Daoy (cell line): ENCODE measurements around the gene SLC25A10. TPM values are rescaled to one million over a fixed set of nuclear protein-coding genes. Genes with fewer than 3 reads are reported as not detected.
"Not testable (repeated sequence)": the region's sequence is repeated elsewhere in the genome, so short reads cannot be mapped to it uniquely, and the experiment has no call there.

Experiments
- DNase-seq: peaks from one replicate; pipeline ENCODE4 v3.0.0-alpha.2; 2015; ENCODE audit warnings: low read depth
- total RNA-seq: library from RNA; depleted of rRNA; stranded (reverse); fragments of >200 nt; shearing (Covaris generic); gene quantifications from 2 replicates; pipeline ENCODE4 v1.2.3, GENCODE V29; 2014; rRNA removed

Gene SLC25A10, protein sequence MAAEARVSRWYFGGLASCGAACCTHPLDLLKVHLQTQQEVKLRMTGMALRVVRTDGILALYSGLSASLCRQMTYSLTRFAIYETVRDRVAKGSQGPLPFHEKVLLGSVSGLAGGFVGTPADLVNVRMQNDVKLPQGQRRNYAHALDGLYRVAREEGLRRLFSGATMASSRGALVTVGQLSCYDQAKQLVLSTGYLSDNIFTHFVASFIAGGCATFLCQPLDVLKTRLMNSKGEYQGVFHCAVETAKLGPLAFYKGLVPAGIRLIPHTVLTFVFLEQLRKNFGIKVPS
- total RNA-seq, result 43.6 and 52.2 TPM in 2 replicates

DNA sequence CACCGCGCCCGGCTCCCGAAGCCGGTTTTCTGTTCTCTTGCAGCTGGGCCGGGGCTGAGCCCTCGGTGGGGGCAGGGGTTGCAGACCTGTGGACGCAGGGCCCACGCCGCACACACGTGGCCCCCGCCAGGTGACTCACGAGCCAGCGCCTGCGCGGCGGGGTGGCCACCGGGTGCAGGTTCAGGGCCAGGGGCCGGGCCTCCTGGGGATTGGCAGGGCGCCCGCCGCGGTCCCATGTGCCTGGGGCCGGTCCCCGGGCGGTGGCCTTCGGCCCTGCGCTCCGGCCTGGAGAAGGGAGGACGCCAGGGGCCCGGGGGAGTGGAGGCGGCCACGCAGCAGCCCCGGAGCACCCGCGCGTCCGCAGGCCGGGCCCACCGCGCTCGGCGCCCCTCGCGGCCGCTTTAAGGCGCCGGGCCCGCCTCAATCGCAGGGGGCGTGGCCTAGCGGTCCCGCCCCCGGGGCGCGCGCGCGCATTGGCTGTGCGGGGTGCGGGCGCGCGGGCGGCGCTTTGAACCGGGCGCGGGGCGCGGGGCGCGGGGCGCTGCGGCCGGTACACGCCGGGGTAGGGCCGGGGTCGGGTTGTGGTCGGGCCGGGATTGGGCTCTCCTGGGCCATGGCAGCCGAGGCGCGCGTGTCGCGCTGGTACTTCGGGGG lies at the start of gene SLC25A10:
SLC25A10 (plus strand) TSS at position 471 of the 654 bp plus-strand sequence; CDS start at position 614, 143 bp downstream.
- DNase-seq, result peak; percentile 91

DNA sequence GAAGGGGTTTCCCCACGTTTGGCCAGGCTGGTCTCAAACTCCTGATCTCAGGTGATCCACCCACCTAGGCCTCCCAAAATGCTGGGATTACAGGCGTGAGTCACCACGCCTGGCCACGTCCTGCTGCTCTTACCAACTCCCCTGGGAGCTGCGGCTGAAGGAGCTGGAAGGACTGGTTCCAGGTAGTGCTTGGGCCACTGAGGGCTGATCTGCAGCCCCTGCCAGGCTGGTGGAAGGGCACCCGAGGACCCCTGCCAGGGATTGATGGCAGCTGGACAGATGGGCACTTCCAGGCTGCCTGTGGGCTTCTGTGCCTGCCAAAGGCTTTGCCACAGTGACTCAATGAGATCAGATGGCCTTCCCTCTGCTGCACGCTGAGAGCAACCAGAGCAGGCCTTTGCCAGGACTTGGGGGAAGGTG lies 48.0 kb upstream of the SLC25A10 start:
- peak; percentile 46 for DNase-seq

DNA sequence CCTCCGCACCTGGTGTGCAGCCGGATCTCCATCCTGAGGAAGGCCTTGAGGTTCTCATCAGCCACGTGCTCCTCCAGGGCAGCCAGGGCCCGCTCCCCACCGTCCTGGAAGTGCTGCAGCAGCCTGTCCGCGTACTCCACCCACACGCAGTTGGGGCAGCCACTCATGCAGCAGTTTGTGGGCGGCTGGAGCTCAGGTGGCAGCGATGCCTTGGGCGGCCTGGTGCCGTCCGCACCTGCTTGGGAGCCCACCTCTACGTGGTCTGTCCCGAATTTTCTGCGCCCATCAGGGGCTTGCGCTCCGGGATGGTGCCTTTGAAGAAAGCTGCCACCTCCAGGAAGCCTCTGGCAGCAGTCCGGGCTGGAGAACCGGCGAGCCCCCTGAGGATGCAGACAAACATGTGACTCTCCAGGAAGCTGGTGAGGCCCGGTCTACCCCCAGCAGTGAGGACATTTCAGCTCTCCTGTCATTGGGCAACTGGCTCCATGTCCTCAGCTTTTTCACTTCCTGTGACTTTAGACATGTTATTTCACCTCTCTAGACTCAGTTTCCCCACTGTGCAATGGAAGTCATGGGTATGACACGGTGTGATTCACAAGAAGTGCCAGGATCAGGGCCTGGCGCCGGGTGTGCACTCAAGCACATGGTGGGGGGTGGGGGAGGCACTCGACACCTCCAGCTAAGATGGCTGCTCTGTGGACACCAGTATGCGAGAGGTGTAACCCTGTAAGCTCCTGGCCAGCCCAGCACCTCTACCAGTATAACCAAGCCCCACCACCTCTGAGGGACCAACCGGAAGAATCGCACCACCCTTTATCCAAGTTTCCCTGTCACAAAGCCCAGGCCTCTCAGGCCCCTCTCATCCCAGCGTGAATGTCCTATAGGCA lies 46.6 kb upstream of the SLC25A10 start:
- peak; percentile 52 for DNase-seq

DNA sequence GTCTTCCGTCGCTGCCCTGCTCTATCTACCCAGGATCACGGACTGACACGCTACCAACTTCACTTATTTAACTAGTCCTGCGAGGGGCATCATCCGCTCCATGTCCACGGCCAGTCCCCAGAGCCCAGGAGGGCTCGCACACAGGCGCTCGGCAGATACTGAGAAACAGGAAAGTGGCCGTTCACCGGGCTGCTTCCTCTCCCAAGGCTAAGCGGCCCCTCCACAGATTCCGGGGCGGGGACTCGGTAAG lies 46.1 kb upstream of the SLC25A10 start:
- no peak for DNase-seq

DNA sequence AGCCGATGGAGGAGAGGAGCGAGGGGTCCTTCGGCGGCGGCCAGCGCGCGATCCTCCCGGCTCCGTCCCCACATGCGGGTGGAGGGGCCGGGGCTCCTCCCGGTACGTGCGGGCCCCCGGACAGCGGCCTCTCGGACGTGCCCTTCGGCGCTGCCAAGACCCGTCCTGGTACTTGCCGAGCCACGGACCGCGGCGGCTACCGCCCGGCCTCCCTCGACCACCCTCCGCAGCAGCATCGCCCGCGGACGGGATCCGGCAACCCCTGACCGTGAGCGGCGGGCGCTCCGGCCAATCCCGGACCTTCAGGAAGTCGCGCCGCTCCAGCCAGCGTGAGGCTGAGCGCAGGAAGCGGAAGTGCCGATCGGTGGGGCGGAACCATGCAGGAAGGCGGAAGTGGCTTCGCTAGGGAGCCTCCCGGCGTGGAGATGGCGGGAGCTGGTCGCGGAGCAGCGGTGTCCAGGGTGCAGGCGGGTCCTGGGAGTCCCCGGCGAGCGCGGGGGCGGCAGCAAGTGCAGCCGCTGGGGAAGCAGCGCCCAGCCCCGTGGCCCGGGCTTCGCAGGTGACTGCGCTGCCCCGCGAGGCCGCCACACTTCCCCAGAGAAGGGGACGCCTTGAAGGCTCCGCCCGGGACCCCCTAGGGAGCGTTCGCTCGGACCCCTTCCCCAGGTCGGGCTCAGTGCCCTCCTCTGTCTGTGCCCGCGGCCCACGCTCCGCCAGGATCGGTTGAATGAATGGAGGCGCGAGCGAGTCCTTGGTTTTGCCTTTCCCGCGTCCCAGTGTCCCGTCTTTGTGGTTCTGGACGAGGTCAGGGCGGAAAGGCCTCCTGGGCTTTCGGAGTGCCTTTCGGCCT lies 45.5 kb upstream of the SLC25A10 start, which contains the start of the genes CCDC137 and OXLD1:
CCDC137 (plus strand) TSS at position 396 of the 850 bp plus-strand sequence; CDS start at position 426, 30 bp downstream.
OXLD1 (minus strand) TSS at position 264 of the 850 bp plus-strand sequence; CDS start at position 236, 28 bp downstream.
- peak; percentile 99 for DNase-seq

DNA sequence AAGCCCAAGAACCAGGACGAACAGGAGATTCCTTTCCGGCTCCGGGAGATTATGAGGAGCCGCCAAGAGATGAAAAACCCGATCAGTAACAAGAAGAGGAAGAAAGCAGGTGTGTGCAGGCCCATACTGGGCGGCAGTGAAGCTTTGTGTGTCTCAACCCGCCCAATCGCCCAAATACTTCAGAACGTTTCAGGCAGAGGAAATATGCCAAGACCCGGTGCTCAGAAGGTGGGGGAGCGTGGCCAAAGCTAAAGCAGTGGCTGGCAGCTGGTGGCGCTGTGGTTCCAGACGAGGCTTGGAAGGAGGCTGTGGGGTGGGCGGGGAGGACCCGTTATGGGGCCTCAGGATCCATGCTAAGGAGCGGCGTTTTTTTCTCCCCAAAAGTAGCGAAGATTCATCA lies 44.3 kb upstream of the SLC25A10 start:
- DNase-seq, result peak; percentile 32

DNA sequence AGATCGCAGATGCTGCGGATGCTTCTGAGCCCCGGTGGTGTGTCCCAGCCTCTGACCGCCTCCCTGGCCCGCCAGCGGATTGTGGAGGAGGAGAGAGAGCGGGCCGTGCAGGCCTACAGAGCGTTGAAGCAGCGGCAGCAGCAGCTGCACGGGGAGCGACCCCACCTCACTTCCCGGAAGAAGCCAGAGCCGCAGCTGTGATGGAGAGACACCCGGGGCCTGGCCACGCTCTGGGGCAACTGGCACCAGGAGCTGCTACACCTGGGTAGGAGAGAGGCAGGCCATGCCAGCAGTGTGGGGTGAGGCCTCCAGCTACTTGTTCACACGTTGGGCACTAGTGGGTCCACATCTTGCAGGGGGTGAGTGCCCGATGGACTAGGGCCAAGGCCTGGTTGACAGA lies 39.6 kb upstream of the SLC25A10 start:
- no peak for DNase-seq

DNA sequence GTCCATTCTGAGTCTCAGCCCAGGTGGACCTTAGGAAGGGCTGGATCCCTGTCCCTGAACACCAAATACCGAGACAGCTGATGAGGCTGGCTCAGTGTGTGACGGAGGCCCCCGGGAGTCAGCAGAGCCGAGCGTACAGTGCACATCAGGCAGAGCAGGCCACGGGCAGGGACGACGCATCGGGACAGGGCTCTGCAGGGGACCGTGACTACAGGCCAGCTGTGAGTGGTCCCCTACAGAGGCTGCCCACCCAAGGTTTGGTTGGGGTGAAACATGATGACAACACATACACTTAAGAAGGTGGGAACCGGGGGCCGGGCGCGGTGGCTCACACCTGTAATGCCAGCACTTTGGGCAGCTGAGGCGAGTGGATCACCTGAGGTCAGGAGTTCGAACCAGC lies 39.1 kb upstream of the SLC25A10 start:
- DNase-seq, result no peak

DNA sequence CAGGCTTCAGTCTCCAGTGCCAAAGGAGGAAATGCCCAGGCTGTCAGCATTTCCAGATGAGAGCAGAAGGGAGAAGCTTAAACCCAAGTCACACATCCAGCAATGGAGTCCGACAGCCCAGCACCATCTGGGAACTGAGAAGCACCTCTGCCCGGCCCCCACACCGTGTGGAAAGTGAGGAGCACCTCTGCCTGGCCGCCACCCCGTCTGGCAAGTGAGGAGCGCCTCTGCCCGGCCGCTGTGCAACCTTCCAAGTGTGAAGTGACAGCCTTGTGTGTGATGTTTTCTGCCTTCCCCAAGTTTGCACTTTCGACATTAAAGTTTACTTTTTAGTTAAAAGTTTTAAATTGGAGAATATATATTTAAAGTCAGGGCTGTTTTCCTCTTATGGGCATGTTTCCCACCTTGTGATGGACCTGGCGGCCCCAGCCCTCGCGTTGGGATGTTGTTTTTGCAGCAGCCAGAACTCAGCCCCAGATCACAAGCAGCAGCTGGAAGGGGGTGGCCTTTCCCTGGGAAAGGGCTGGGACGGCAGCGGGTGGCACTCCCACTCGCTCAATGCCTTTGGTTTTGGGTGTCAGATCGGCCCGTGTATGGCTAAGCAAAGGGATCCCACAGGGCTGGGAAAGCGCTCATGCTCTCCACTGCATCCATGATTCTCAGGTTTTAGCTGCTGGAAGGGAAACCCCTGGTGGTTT lies 38.4 kb upstream of the SLC25A10 start:
- DNase-seq, result no peak

DNA sequence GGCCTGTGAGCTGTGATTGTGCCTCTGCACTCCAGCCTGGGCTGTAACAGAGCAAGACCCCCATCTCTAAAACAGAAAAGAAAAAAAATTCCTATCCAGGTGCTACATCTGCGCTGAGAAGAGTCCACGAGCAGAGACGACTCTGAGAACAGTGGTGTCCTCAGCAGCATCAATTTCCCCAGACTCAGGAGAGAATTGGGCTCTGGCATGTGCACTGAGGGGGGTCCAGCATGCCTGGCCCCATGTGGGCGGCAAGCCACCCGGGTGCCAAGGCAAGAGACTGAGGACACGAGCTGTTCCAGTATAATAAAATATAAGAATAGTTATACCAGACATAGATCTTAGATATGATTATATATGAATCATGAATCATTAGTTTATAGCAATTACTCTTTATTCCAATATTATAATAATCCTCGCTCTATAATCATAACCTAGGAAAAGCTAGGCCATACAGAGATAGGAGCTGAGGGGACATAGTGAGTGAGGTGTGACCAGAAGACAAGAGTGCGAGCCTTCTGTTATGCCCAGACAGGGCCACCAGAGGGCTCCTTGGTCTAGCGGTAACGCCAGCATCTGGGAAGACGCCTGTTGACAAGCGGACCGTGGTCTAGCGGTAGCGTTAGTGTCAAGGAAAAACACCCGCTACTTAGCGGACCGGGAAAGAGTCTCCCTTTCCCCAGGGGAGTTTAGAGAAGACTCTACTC lies 36.4 kb upstream of the SLC25A10 start:
- DNase-seq, result not testable (repeated sequence)

DNA sequence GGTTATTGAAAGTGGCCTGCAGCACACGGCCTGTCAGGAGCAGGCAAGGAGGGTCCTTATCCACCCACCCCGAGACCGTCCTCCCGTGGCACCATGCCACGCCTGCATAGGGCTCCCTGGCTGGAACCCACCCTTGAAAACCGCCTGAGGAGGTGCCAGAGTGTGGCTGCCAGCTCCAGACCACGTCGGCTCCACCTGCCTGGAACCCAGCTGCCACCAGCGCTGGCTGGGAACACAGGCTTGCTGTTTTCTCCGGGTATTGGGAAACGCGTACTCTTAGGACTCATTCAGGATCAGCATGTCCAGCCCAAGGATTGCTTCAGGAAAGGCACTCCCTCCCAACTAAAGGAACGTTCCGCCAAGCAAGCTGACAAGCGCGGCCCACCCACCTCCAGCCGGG lies 35.2 kb upstream of the SLC25A10 start:
- DNase-seq, result no peak

DNA sequence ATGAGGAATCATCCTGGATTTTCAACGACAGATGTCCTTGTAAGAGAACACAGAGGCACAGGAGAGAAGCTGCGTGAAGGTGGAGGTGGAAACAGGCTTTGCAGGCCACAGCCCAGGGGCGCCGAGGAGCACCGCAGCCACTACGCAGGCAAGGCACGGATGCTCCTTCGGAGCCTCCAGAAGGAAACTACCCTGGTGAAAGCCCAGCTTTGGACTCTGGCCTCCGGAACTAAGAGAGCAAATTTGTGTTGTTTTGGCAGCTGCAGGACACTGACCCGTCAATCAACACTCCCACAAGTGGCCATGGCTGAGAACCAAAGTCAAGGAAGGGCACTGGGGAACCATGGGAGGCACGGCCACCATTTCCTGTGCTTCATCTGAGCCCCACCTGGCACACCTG lies 31.9 kb upstream of the SLC25A10 start:
- DNase-seq, result no peak

DNA sequence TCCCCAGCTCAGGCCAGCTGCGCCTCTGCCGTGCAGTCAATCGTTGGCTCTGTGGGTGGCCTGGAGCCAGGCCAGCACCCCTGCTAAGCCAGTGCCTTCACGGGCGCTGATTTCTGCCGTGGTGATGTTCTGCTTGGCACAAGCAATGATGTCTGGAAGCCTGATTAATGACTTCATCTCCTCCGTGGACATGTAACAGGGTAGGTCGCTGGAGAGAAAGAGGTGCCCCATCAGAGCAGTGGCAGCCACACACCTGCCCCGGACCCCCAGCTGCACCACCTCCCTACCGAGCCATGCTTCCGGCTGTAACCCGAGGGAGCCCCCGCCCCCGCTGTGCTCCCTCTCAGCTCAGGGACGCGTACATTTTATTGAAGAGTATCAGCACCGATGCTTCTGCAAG lies 30.4 kb upstream of the SLC25A10 start:
- no peak for DNase-seq

DNA sequence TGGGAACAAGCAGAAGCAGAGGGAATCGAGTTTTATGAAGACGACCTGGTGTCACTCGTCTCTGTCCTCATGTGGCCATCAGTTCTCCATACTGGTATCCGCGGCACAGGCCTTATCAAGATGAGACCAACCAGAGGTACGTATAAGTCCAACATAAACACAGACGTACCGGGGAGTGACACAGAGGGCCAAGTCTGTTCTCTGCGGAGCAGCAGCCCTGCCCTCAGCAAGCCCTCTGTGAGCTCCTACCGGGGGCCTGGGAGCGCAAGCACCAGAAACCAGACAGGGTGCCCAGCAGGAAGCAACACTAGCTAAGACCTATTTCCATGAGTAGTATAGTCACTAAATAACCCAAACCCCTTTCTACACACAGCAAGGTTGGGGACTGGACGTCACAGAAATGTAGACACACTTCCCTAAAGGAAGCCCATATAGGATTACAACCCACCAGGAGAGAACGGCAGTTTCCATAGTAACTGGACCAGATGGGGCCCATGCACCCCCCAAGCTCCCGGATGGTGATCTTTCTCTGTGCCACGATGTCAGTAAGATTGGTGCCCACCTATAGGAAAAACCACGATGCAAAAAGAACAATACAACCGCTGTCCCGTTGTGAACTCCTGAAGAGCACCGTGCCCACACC lies 29.4 kb upstream of the SLC25A10 start:
- no peak for DNase-seq

DNA sequence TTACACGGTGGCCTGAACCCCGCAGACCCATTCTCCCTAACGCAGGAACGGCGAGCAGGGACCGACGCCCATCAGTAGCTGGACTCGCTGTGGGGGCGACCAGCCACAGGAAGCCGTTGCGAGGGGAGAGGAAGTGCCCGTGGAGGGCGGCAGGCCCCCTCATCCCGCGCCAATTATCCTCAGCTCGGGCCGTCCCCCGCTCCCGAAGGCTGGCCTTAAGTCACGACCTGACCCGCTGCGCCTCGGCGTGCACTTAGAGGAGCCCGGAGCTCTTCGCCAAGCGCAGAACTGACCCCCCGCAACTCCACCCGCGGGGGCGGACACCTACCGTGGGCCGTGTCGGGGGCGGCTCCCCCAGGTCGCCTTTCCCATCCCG lies 28.9 kb upstream of the SLC25A10 start:
- peak; percentile 41 for DNase-seq

DNA sequence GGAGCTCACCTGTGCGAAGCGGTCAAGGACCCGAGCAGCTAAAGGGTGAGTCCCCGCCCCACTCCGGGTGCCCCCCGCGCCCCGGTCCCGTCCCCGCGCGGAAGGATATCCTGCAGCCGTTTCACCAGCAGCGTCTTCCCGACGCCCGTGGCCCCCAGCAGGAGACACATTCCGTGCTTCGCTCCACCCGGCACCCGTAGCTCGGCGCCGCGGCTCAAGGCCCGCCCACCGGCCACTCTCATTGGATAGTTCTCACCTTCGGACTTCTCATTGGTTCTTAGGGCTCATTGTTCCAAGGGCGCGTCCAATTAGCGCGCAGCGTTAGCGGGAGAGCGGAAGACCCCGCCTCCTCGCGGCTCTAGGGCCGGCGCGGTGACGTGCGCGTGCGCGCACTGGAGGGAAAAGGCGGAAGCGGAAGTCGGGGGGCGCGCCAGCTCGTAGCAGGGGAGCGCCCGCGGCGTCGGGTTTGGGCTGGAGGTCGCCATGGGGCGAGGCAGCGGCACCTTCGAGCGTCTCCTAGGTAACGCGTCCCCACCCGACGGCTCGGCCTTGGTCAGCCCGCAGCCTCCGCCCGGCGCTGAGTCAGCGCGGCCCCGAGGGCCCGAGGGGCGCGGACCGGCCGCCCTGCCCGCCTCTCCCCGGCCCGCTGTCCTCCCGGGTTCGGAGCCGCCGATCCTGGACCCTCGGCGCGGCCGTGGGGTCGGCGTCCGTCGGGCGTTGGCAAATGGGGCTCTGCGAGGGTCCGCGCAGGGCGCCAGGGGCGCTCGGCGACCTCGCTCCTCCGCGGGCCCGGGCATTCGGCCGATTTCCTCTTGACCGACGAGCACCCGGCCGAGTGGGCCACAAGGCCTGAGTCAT lies 28.3 kb upstream of the SLC25A10 start, which contains the start of the genes ARL16 and HGS:
ARL16 (minus strand) TSS at position 214 of the 858 bp plus-strand sequence; CDS start at position 170, 44 bp downstream.
HGS (plus strand) TSS at position 428 of the 858 bp plus-strand sequence; CDS start at position 484, 56 bp downstream.
- DNase-seq, result peak; percentile 99

DNA sequence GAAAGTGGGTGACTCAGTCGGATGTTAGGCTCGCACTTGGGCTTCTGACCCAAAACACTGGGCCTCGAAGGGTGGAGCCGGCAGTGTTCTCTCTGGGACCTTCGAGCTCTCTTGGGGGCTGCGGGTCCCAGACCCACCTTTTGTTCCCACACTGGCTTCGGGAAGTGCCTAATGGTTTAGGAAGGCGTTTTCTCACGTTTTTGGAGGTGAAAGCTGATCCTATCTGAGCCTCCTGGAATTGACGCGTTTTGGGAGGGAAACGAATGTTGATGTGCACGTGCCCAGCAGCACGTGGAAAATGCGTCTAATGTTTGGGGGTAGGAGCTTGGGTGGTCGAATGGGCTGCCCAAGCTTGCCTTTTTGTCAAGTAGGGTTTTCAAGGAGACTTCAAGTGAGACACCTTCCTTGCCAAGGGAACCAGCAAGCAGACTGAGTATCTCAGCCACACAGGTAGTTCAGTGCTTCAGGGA lies 27.6 kb upstream of the SLC25A10 start:
- DNase-seq, result peak; percentile 91

DNA sequence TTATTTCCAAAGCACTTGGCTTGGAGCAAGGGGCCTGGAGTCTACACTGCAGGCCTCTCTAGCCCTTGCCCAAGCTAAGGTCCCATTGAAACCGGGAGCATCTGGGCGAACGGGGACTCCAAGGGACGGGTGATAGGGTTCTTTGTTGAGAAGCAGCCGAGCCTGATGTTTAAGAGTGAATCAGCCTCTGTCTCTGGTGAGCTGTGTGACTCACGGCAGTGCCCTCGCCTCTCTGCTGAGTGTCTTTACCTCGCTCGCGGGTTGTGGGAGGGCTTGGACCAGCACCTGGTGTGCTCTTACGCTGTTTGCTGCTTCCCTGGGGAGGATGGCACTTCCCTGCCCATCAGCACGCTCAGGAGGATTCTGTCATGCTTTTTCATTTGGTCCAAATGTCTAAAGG lies 27.0 kb upstream of the SLC25A10 start:
- peak; percentile 83 for DNase-seq
